HL-60 (cell line): ENCODE data around the gene HIVEP1.

Source experiments
- GABPA ChIP-seq: IDR thresholded peaks from 2 replicates; pipeline ENCODE4 v1.6.1; 2012; ENCODE audit warnings: low read depth
- TF ChIP-seq, protein P1 (sequence below): IDR thresholded peaks from one replicate; pipeline ENCODE4 v1.5.1; 2011; ENCODE audit warnings: low read length, control low read depth, inconsistent platforms; ENCODE audit not compliant: insufficient read depth
- TF ChIP-seq, protein P2 (sequence below): IDR thresholded peaks from 2 replicates; pipeline ENCODE4 v1.6.1; 2012; ENCODE audit warnings: low read depth; ENCODE audit not compliant: insufficient replicate concordance

DNA sequence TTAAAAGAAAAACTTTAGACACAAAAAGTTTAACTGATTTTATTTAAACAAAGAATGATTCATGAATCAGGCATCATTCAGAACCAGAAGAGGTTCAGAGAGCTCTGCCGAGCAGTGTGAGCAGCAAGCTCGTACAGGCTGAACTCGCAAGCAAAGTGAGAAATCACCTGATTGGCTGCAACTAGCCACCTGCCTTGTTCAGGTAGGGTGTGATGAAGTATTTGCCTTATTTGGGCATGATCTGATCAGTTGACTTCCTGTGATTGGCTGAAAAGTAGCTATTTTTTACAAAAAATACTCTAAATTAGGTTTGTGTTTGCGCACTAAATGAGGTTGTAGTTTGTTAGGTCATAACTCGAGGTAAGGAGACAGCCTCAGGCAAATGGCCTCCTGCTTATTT is 80.7 kb downstream of the HIVEP1 start:
- TF ChIP-seq, protein P1, sequence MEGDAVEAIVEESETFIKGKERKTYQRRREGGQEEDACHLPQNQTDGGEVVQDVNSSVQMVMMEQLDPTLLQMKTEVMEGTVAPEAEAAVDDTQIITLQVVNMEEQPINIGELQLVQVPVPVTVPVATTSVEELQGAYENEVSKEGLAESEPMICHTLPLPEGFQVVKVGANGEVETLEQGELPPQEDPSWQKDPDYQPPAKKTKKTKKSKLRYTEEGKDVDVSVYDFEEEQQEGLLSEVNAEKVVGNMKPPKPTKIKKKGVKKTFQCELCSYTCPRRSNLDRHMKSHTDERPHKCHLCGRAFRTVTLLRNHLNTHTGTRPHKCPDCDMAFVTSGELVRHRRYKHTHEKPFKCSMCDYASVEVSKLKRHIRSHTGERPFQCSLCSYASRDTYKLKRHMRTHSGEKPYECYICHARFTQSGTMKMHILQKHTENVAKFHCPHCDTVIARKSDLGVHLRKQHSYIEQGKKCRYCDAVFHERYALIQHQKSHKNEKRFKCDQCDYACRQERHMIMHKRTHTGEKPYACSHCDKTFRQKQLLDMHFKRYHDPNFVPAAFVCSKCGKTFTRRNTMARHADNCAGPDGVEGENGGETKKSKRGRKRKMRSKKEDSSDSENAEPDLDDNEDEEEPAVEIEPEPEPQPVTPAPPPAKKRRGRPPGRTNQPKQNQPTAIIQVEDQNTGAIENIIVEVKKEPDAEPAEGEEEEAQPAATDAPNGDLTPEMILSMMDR, result no peak
- TF ChIP-seq, protein P2, sequence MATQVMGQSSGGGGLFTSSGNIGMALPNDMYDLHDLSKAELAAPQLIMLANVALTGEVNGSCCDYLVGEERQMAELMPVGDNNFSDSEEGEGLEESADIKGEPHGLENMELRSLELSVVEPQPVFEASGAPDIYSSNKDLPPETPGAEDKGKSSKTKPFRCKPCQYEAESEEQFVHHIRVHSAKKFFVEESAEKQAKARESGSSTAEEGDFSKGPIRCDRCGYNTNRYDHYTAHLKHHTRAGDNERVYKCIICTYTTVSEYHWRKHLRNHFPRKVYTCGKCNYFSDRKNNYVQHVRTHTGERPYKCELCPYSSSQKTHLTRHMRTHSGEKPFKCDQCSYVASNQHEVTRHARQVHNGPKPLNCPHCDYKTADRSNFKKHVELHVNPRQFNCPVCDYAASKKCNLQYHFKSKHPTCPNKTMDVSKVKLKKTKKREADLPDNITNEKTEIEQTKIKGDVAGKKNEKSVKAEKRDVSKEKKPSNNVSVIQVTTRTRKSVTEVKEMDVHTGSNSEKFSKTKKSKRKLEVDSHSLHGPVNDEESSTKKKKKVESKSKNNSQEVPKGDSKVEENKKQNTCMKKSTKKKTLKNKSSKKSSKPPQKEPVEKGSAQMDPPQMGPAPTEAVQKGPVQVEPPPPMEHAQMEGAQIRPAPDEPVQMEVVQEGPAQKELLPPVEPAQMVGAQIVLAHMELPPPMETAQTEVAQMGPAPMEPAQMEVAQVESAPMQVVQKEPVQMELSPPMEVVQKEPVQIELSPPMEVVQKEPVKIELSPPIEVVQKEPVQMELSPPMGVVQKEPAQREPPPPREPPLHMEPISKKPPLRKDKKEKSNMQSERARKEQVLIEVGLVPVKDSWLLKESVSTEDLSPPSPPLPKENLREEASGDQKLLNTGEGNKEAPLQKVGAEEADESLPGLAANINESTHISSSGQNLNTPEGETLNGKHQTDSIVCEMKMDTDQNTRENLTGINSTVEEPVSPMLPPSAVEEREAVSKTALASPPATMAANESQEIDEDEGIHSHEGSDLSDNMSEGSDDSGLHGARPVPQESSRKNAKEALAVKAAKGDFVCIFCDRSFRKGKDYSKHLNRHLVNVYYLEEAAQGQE, result no peak
- no peak for TF ChIP-seq GABPA
